SK-N-SH (cell line): Measurements from ENCODE around the gene WDR49. TPM values are rescaled to one million over a fixed set of nuclear protein-coding genes. Genes with fewer than 3 reads are reported as not detected.

Source experiments
- CTCF ChIA-PET: fragments of 300-600, 350-600 bp; formaldehyde crosslinking; extraction: SDS; loops from one replicate; lab custom pipeline; 2021; lab: Yijun Ruan, JAX
- POLR2A ChIA-PET: fragments of 350-600 bp; sonication (Branson Sonifier 250); formaldehyde crosslinking; extraction: SDS; loops from one replicate; lab custom pipeline; 2020; ENCODE audit warnings: antibody characterized with exemption, inconsistent platforms; lab: Yijun Ruan, JAX
- DNase-seq: peaks from one replicate; pipeline ENCODE4 v3.0.0; 2012
- H2AFZ ChIP-seq: fragments of 200-600 bp; sonication (generic); 2 replicates; pipeline ENCODE4 v1.8.1; 2016; ENCODE audit warnings: antibody characterized with exemption, mild to moderate bottlenecking, low read depth
- H3F3A ChIP-seq: fragments of 200-600 bp; sonication (generic); replicated peaks from 2 replicates; pipeline ENCODE3; 2016; ENCODE audit warnings: antibody characterized with exemption, mild to moderate bottlenecking; ENCODE audit not compliant: insufficient read depth
- H3K27ac ChIP-seq, 2 experiments: fragments of 200-500 bp in 1 of 2; fragments of 200-600 bp in 1 of 2; sonication (Bioruptor generic) in 1 of 2; sonication (generic), shearing (Covaris generic) in 1 of 2; 2 replicates each; pipeline versions ENCODE4 v1.5.1 to v1.6.1; 2014 to 2016; ENCODE audit warnings: low read depth in 2 of 2, inconsistent platforms in 1 of 2, low read length in 1 of 2, mild to moderate bottlenecking in 1 of 2, mixed read lengths in 1 of 2
- H3K27me3 ChIP-seq: fragments of 200-600 bp; sonication (generic), shearing (Covaris generic); 2 replicates; pipeline ENCODE4 v1.6.1; 2016; ENCODE audit warnings: mixed run types; ENCODE audit not compliant: insufficient read depth
- H3K36me3 ChIP-seq, 2 experiments: fragments of 200-500 bp in 1 of 2; fragments of 200-600 bp in 1 of 2; sonication (Bioruptor generic) in 1 of 2; sonication (generic) in 1 of 2; replicated peaks in 1 of 2; 2 replicates each; pipeline versions ENCODE3 to v1.5.1; 2014 to 2016; ENCODE audit warnings: low read length in 1 of 2, mild to moderate bottlenecking in 1 of 2; ENCODE audit not compliant: insufficient read depth in 2 of 2, control insufficient read depth in 1 of 2
- H3K4me1 ChIP-seq, 2 experiments: fragments of 200-500 bp in 1 of 2; fragments of 200-600 bp in 1 of 2; sonication (Bioruptor generic) in 1 of 2; sonication (generic), shearing (Covaris generic) in 1 of 2; 2 replicates each; pipeline versions ENCODE4 v1.5.1 to v1.6.1; 2014 to 2016; ENCODE audit warnings: low read depth in 1 of 2, low read length in 1 of 2, mixed run types in 1 of 2; ENCODE audit not compliant: insufficient read depth in 2 of 2, control insufficient read depth in 1 of 2
- H3K4me2 ChIP-seq: fragments of 200-600 bp; sonication (generic), shearing (Covaris generic); 2 replicates; pipeline ENCODE4 v1.6.1; 2017; ENCODE audit warnings: mixed run types
- H3K4me3 ChIP-seq, 2 experiments: fragments of 200-500 bp in 1 of 2; fragments of 200-600 bp in 1 of 2; sonication (Bioruptor generic) in 1 of 2; sonication (generic), shearing (Covaris generic) in 1 of 2; 2 replicates each; pipeline versions ENCODE4 v1.5.1 to v1.8.1; 2014 to 2016; ENCODE audit warnings: low read depth in 2 of 2, inconsistent platforms in 1 of 2, low read length in 1 of 2, mild to moderate bottlenecking in 1 of 2, mixed read lengths in 1 of 2, moderate library complexity in 1 of 2
- H3K79me2 ChIP-seq: fragments of 200-600 bp; sonication (generic); 2 replicates; pipeline ENCODE4 v1.8.1; 2017; ENCODE audit warnings: mild to moderate bottlenecking; ENCODE audit not compliant: insufficient read depth
- H3K9ac ChIP-seq: fragments of 200-600 bp; sonication (generic); 2 replicates; pipeline ENCODE4 v1.6.1; 2017; ENCODE audit warnings: mixed run types
- H3K9me2 ChIP-seq: fragments of 200-600 bp; sonication (generic); 2 replicates; pipeline ENCODE4 v1.6.1; 2017; ENCODE audit warnings: mixed run types
- H3K9me3 ChIP-seq: fragments of 200-600 bp; sonication (generic); 2 replicates; pipeline ENCODE4 v1.6.1; 2017; ENCODE audit warnings: mixed run types, mild to moderate bottlenecking, moderate library complexity
- H4K20me1 ChIP-seq: fragments of 200-600 bp; sonication (generic); 2 replicates; pipeline ENCODE4 v1.6.1; 2017; ENCODE audit warnings: mild to moderate bottlenecking, mixed run types; ENCODE audit not compliant: insufficient read depth
- CTCF ChIP-seq: fragments of 200-600 bp; sonication (generic); IDR thresholded peaks from 2 replicates; pipeline ENCODE4 v1.6.1; 2017; ENCODE audit warnings: antibody characterized with exemption, mild to moderate bottlenecking, moderate library complexity
- FOXJ3 ChIP-seq: sonication (generic); formaldehyde crosslinking; IDR thresholded peaks from 2 replicates; pipeline ENCODE4 v1.5.1; 2020; ENCODE audit warnings: mild to moderate bottlenecking, missing genetic modification reagents
- JUND ChIP-seq: IDR thresholded peaks from 2 replicates; pipeline ENCODE4 v1.4.0; 2012
- MXI1 ChIP-seq: IDR thresholded peaks from 2 replicates; pipeline ENCODE4 v1.6.1; 2012; ENCODE audit warnings: mild to moderate bottlenecking, low read depth, low read length, improper control_type of control experiment
- NFIC ChIP-seq: IDR thresholded peaks from 2 replicates; pipeline ENCODE4 v1.4.0; 2012; ENCODE audit warnings: borderline replicate concordance
- RCOR1 ChIP-seq: fragments of 150-350 bp; IDR thresholded peaks from 2 replicates; pipeline ENCODE4 v1.6.1; 2017; ENCODE audit warnings: antibody characterized with exemption, low read length
- SMC3 ChIP-seq: IDR thresholded peaks from 2 replicates; pipeline ENCODE4 v1.6.1; 2012; ENCODE audit warnings: low read depth, low read length, improper control_type of control experiment
- TCF12 ChIP-seq: IDR thresholded peaks from 2 replicates; pipeline ENCODE4 v1.4.0; 2012
- ZBTB33 ChIP-seq: IDR thresholded peaks from 2 replicates; pipeline ENCODE4 v1.4.0; 2012; ENCODE audit warnings: low read depth, borderline replicate concordance
- WGBS: methylation state at CpG from one replicate; pipeline ENCODE4 v1.1.6; 2017; ENCODE audit warnings: low lambda C conversion rate; 5-methylcytosine and 5-hydroxymethylcytosine counted together
- polyA plus RNA-seq, 3 experiments: library from polyadenylated mRNA; depleted of rRNA; stranded (reverse); fragments of >200 nt; gene quantifications; 2 replicates each; pipeline ENCODE4 v1.2.3, GENCODE V29; 2012

WDR49 gene
- polyA plus RNA-seq, 1 of the 3 experiments (the other 2 are of a cell fraction) = not detected

DNA sequence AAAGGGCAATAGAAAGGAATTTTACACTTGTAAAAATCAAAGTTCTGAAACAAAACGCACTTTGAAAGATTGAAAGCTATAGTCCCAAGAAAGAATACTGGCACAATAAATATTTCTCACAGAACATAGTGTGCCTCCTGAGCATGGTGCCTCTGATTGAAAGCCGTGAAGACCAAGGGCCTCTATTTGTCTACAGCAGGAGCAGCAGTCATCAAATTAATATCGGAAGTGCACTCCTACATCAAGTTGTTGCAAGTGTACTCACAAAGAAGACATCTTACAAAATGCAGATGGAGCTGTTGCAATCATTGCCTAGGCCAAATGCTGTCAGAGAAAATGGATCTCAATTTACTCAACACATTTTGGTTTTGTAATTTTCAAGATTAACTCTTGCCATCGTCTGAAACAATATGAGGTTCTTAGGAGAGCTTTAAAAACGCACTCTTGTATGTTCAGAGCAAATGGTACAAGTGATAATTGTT lies 9.2 kb upstream of the WDR49 start:
- DNase-seq = no peak
- H3K27ac ChIP-seq = no peak overlapping the region
- no peaks in the 10 kb centered on the region for H3F3A ChIP-seq

GRCh38 chr3:167657684-167658225 lies 4.0 kb upstream of the WDR49 start:
- ChIA-PET CTCF (no interaction called here), POLR2A (no interaction called here)
- Histone ChIP-seq H4K20me1 (no peaks in the 10 kb centered on the region), H3K4me2 (no peak overlapping the region), H3K27me3 (no peaks in the 10 kb centered on the region), H3K9me2 (no peaks in the 10 kb centered on the region), H3K36me3 (no peaks in the 10 kb centered on the region), H3F3A (no peaks in the 10 kb centered on the region), H3K9me3 (no peaks in the 10 kb centered on the region), H3K9ac (no peak overlapping the region), H3K79me2 (no peaks in the 10 kb centered on the region), H3K27ac (no peak overlapping the region), H2AFZ (no peak overlapping the region), H3K4me1 (peaks cover 0 to 2% of the 10 kb centered on the region in 2 experiments; a peak in 1 of 4 replicates), H3K4me3 (no peak overlapping the region)
- no peak for DNase-seq
- WGBS = 39% methylated on average over 3 of the region's 3 CpGs
- TF ChIP-seq ZBTB33 = no peak
- TF ChIP-seq FOXJ3 (CRISPR knock-in tag) = no peak
- no peak for TF ChIP-seq JUND
- no peak for TF ChIP-seq RCOR1
- no peak for TF ChIP-seq TCF12
- TF ChIP-seq SMC3 = no peak
- no peak for TF ChIP-seq NFIC

More for the DNA sequence above, 9.2 kb upstream of the WDR49 start:
- H3K4me2 ChIP-seq = no peak overlapping the region
- no peaks in the 10 kb centered on the region for H3K9me2 ChIP-seq
- H2AFZ ChIP-seq = no peak overlapping the region
- no peaks in the 10 kb centered on the region for H3K36me3 ChIP-seq
- H3K9ac ChIP-seq = no peak overlapping the region
- no peaks in the 10 kb centered on the region for H3K9me3 ChIP-seq
- TF ChIP-seq MXI1 (no peak), SMC3 (no peak), CTCF (no peak)
- no peaks in the 10 kb centered on the region for H3K27me3 ChIP-seq
- H3K79me2 ChIP-seq = no peaks in the 10 kb centered on the region
- no peaks in the 10 kb centered on the region for H3K4me1 ChIP-seq
- H4K20me1 ChIP-seq = no peaks in the 10 kb centered on the region
- ChIA-PET POLR2A (no interaction called here), CTCF (no interaction called here)
- WGBS = 57% methylated on average over 5 of the region's 5 CpGs
- H3K4me3 ChIP-seq = no peak overlapping the region
